ENCODE results near the gene ZCWPW1.

DNA sequence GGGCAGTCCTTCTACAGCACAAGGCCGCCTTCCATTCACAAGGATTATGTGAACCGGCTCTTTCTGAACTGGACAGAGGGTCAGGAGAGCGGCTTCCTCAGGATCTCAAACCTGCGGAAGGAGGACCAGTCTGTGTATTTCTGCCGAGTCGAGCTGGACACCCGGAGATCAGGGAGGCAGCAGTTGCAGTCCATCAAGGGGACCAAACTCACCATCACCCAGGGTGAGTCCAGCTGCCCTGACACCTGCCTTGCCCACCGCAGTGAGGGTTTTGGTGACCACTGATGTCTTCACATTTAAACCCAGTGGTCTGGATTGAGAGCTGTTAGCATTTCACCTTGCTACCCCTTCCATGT is 69.7 kb downstream of the ZCWPW1 start:
- no peak for TF ChIP-seq EZH2 (IDR thresholded peaks at IDR 0.05; ENCODE audit: low read depth, unreplicated experiment)
- TF ChIP-seq, protein P1, sequence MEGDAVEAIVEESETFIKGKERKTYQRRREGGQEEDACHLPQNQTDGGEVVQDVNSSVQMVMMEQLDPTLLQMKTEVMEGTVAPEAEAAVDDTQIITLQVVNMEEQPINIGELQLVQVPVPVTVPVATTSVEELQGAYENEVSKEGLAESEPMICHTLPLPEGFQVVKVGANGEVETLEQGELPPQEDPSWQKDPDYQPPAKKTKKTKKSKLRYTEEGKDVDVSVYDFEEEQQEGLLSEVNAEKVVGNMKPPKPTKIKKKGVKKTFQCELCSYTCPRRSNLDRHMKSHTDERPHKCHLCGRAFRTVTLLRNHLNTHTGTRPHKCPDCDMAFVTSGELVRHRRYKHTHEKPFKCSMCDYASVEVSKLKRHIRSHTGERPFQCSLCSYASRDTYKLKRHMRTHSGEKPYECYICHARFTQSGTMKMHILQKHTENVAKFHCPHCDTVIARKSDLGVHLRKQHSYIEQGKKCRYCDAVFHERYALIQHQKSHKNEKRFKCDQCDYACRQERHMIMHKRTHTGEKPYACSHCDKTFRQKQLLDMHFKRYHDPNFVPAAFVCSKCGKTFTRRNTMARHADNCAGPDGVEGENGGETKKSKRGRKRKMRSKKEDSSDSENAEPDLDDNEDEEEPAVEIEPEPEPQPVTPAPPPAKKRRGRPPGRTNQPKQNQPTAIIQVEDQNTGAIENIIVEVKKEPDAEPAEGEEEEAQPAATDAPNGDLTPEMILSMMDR (conservative IDR thresholded peaks at IDR 0.05; ENCODE audit: low read depth in 2 of 2), result no peak

Measured in GM23338 (cell line).